ENCODE results near the gene PROK1. TPM values are rescaled to one million over a fixed set of nuclear protein-coding genes. Genes with fewer than 3 reads are reported as not detected.
A peak's percentile ranks its signal among the peaks of the same experiment; 100 is the strongest.

PROK1 gene
- total RNA-seq, 2 donors from 2014 or later, result 0.21 TPM; not detected in 1

DNA sequence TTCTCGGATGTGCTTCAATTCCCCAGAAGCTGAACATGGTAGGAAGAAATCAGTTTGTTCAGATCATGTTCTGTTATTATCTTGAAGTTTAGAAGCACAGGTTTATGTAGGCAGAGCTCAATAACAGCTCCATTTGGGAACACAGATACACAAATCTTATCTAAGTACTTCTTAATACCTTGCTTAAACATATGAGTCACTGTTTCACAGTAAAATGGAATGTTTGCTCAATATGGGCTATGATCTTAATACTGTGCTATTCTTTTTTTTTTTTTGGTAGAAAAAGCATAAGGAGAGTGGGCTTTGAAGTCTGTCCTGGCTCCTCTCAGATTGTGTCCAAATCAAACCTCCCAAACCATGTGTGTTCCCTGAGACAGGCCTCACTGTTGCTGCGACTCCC is 13.4 kb downstream of the PROK1 start:
- no peak for DNase-seq (ENCODE audit: low spot score)
- no peaks in the 10 kb centered on the region for H3K9me3 Mint-ChIP-seq
- no peak overlapping the region for H3K4me3 Mint-ChIP-seq
- H3K4me1 Mint-ChIP-seq (ENCODE audit: low read depth in 2 of 2), result no peaks in the 10 kb centered on the region
- no peak overlapping the region for H3K27ac Mint-ChIP-seq
- H3K36me3 Mint-ChIP-seq, result no peaks in the 10 kb centered on the region
- peaks cover 0 to 2% of the 10 kb centered on the region in 2 donors for H3K27me3 Mint-ChIP-seq
- no peak for ATAC-seq

DNA sequence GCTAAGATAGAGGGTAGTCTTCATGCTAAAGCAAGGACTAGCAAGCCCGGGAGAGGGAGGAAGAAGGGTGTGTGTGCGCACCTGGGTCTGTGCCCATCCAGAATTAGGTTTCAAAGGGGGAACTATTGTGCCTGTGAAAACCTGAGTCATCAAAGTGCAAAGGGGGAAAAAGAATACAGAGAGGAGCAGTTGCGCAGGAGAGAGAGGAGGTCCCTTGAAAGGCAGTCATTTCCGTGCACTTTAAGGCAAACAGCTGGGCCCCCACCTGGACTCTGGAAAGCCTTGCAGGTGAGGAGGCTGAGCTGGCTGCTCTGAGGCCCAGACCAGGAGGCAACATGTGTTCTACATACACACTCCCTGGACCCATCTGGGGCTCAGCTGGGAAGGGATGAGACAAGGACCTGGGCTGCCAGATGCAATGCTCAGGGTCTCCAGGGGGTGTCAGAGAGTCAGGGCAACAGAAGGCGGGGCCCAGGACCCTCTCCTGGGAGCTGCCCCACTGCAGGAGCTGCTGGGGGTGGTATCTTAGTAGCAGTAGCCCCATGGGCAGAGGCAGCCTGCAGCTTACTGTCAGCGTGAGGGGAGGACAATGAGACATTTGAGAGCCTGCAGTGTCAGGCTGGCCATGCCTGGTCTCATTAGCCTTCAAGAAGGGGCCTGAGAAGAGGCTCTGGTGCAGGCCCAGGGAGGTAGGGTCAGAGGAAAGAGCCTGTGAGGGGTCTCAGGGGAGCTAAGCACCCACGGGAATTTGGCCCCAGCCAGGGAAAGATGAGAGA is 14.3 kb downstream of the PROK1 start:
- Mint-ChIP-seq H3K36me3 (no peaks in the 10 kb centered on the region), H3K9me3 (no peaks in the 10 kb centered on the region), H3K4me3 (no peak overlapping the region), H3K27me3 (peaks cover 0 to 4% of the 10 kb centered on the region in 2 donors), H3K27ac (no peak overlapping the region), H3K4me1 (ENCODE audit: low read depth in 2 of 2) (no peaks in the 10 kb centered on the region)
- ATAC-seq (peak; percentile 24 to 37), DNase-seq (ENCODE audit: low spot score) (no peak)

DNA sequence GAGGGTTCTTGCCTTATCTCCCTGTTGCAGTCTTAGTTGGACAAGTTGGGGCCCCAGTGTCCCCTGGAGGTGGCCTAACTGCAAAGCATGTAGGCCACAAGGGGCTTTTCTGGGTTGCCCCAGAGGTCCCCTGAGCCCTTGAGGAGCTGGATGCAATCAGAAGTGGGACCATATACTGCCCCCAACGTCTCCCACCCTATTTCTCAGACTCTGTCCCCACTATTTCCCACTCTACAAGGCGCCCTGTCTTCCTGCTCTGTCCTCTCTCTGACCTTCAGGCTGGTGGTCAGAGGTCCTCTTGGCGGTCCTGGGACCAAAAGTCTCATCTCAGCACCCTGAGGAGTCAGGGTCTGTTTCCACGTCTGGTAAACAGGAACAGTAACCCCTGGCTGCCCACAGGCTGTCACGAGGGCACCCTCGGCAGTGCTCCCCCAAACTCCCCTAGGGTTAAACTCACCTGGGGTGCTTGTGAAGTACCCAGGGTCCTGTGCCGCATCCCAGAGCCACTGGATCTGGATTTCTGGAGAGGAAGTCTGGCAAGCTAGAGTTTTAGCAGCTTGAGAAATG is 14.9 kb downstream of the PROK1 start:
- H3K36me3 Mint-ChIP-seq, result no peaks in the 10 kb centered on the region
- H3K9me3 Mint-ChIP-seq, result no peaks in the 10 kb centered on the region
- H3K27me3 Mint-ChIP-seq, result peaks cover 0 to 4% of the 10 kb centered on the region in 2 donors
- no peak for ATAC-seq
- no peak for DNase-seq (ENCODE audit: low spot score)
- no peaks in the 10 kb centered on the region for H3K4me1 Mint-ChIP-seq (ENCODE audit: low read depth in 2 of 2)
- no peak overlapping the region for H3K4me3 Mint-ChIP-seq
- H3K27ac Mint-ChIP-seq, result no peak overlapping the region

DNA sequence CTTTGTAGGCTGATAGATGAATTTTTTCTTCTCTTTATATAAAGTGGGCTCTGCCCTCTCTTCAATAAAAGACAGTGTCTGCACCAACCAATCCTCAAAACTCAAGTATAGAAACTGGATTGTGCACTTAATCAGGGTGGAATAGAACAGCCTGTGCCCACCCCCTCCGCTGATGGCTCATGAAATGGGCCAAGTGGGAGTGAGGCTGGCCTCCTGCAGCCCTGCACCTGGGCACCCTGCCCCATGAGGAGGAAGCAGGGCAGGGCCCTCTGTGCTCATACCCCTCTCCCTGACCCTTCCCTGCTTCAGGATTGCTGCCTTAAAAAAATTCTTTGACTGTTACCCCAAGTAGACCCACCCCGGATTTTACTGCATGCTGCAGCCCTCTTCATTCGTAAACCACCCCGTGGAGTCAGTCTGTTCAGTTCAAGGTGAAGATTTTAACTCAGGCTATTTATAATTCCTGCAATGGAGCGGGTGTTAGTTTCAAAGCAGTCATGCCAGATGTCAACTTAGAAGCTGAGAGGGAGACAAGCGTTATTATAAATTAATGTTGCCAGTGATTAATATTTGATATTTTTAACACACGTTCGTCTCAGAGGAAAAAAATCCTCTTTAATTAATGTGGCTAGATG is 15.8 kb downstream of the PROK1 start:
- peaks cover 0 to 4% of the 10 kb centered on the region in 2 donors for H3K27me3 Mint-ChIP-seq
- H3K36me3 Mint-ChIP-seq, result no peaks in the 10 kb centered on the region
- H3K9me3 Mint-ChIP-seq, result no peaks in the 10 kb centered on the region
- H3K4me3 Mint-ChIP-seq, result no peak overlapping the region
- DNase-seq (ENCODE audit: low spot score), result no peak
- no peak overlapping the region for H3K27ac Mint-ChIP-seq
- H3K4me1 Mint-ChIP-seq (ENCODE audit: low read depth in 2 of 2), result no peaks in the 10 kb centered on the region
- no peak for ATAC-seq

DNA sequence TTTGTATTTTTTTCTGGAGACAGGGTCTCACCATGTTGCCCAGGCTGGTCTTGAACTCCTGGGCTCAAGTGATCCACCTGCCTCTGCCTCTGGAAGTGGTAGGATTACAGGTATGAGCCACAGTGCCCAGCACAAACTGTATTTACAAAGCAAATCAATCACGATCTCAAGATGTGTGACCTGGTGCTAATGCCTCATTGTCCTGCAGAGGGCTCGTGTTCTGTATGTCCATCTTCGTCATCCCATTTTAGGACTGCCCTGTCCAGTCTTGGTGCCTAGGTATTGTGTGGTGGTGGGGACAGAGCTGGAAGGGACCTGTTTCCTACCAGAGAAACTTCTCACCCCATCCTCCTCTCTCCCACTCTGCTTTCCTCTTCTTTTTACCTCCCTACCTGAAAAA is 20.2 kb downstream of the PROK1 start:
- Mint-ChIP-seq H3K4me3 (no peak overlapping the region), H3K4me1 (ENCODE audit: low read depth in 2 of 2) (no peaks in the 10 kb centered on the region), H3K9me3 (no peaks in the 10 kb centered on the region), H3K27ac (no peak overlapping the region), H3K27me3 (peaks cover 0 to 2% of the 10 kb centered on the region in 2 donors), H3K36me3 (no peaks in the 10 kb centered on the region)
- DNase-seq (ENCODE audit: low spot score) (no peak), ATAC-seq (no peak)

DNA sequence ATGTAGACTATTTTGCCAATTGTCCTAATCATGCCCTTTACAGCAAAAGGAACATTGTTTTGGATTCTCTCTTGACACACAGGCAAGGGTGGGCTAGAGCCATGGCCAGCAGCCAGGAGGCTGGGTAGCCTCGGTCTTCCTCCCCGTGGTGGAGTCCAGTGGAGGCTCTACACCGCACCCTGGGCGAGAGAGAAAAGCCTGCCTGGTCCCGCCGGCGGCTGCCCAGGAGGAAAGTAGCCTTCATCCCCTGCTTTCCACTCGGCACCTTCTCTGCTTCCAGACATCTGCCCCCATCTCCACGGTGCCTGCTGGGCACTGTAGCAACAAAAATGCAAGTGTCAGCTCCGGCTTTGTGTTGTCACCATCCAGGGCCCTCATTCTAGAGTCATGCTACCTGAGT is 21.6 kb downstream of the PROK1 start:
- Mint-ChIP-seq H3K4me3 (no peak overlapping the region), H3K4me1 (ENCODE audit: low read depth in 2 of 2) (no peaks in the 10 kb centered on the region), H3K27me3 (peaks cover 0 to 7% of the 10 kb centered on the region in 2 donors), H3K9me3 (no peaks in the 10 kb centered on the region), H3K36me3 (no peaks in the 10 kb centered on the region), H3K27ac (no peak overlapping the region)
- DNase-seq (ENCODE audit: low spot score), result no peak
- ATAC-seq, result no peak

DNA sequence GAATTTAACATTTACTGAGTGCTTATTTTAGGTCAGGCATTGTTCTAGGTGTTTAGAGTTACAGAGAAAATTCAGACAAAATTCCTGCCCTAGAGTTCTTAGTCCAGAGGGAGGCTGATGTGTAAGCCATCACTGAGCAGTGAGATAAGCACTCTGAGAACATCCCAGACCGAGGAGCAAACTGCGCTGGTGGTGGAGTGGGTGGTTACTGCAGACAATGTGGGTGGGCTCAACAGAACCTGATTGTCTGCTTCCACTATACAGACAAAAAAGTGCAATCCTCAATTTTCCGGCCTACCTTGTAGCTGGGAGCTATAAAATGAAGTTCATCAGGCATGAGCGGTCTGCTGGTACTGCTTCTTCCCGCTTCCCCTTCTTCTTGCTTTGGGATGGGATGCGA is 23.5 kb downstream of the PROK1 start:
- DNase-seq (ENCODE audit: low spot score), result no peak
- Mint-ChIP-seq H3K27ac (no peak overlapping the region), H3K27me3 (peaks cover 0 to 11% of the 10 kb centered on the region in 2 donors), H3K4me3 (no peak overlapping the region), H3K4me1 (ENCODE audit: low read depth in 2 of 2) (no peaks in the 10 kb centered on the region), H3K9me3 (no peaks in the 10 kb centered on the region), H3K36me3 (no peaks in the 10 kb centered on the region)
- no peak for ATAC-seq

DNA sequence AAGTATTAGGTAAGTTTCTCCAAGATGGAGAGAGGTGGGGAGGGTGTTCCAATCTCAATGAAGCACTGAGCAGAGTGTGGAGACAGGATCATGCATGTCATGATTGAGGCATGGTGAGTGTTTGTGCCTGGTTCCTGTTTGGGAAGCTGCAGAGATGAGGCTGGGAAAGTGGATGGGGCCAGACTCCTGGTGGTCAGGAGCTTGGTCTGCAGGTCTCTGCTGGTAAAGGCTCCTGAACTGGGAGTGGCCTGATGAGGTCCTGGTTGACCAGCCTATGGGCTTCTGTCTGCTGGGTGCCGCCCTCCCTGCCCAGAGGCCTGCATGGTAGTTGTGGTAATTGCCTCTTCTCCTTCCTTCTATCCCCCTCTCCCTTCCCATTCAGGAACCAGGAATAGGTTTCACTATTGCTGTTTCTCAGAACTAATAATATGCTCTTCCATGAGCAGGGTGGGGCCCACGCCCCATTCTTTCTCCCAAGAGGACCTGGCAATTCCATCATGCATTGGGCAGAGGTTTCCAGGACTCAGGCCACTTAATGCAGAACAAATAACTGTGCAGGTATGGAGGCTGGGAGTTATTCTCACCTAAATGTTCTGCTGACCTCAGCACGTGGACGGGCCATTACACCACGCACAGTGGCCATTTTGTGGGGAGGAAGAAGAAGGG is 24.5 kb downstream of the PROK1 start:
- no peak overlapping the region for H3K27ac Mint-ChIP-seq
- no peaks in the 10 kb centered on the region for H3K9me3 Mint-ChIP-seq
- H3K4me1 Mint-ChIP-seq (ENCODE audit: low read depth in 2 of 2), result no peaks in the 10 kb centered on the region
- peaks cover 0 to 8% of the 10 kb centered on the region in 2 donors for H3K27me3 Mint-ChIP-seq
- no peak for ATAC-seq
- no peaks in the 10 kb centered on the region for H3K36me3 Mint-ChIP-seq
- DNase-seq (ENCODE audit: low spot score), result no peak
- no peak overlapping the region for H3K4me3 Mint-ChIP-seq

DNA sequence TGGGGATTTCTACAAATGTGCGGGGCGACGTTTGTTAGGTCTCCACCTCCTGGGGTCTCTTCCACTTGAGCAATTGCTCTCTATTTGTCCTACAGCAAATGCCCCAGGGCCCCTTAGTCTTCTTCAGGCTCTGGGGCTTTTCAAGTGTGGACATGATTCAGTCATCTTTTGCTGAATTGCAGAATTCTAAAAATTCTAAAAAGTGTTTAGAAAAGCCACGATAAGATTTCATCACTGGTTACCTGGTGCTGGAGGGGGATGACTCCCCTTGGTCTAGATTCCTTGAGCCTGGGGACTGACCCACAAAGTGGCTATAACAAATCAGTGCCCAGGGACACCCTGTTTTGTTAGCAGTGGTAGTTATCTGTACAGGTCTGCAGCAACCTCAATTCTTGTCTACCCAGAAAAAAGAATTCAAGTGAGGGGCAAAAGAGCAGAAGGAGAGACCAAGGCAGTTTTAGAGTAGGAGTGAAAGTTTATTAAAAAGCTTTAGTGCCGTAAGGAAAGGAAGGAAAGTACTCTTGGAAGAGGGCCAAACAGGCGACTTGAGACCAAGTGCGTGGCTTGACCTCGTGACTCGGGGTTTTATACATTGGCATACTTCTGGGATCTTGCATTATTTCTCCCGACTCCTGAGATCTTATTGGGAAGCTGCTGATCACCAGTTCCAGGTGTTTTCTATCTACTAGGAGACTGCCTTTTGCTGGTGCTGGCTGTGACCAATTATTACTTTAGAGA is 25.2 kb downstream of the PROK1 start:
- Mint-ChIP-seq H3K9me3 (no peaks in the 10 kb centered on the region), H3K36me3 (no peaks in the 10 kb centered on the region), H3K4me1 (ENCODE audit: low read depth in 2 of 2) (no peaks in the 10 kb centered on the region), H3K27me3 (peaks cover 0 to 8% of the 10 kb centered on the region in 2 donors), H3K4me3 (no peak overlapping the region), H3K27ac (no peak overlapping the region)
- ATAC-seq (no peak), DNase-seq (ENCODE audit: low spot score) (no peak)

DNA sequence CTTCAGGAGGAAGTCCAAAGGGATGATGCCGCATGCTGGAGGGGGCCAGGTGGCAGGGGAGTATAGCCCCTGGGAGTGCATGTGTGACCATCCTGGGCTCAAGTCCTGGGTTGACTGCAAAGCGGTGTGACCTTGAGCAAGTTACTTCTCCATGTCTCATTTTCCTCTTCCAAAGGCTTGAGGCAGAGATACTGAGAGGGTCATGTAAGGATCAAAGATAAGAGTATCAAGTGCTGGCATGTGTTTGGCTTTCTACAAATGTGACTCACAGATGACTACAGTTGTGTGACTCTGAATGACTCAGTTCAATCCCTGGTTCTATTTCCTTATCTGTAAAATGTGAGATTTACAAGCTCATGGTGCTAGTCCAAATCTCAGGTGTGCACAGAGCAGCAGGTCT is 26.1 kb downstream of the PROK1 start:
- H3K36me3 Mint-ChIP-seq, result no peaks in the 10 kb centered on the region
- no peak overlapping the region for H3K27ac Mint-ChIP-seq
- no peak for ATAC-seq
- DNase-seq (ENCODE audit: low spot score), result no peak
- H3K9me3 Mint-ChIP-seq, result no peaks in the 10 kb centered on the region
- H3K4me3 Mint-ChIP-seq, result no peak overlapping the region
- H3K27me3 Mint-ChIP-seq, result peaks cover 0 to 9% of the 10 kb centered on the region in 2 donors
- no peaks in the 10 kb centered on the region for H3K4me1 Mint-ChIP-seq (ENCODE audit: low read depth in 2 of 2)

DNA sequence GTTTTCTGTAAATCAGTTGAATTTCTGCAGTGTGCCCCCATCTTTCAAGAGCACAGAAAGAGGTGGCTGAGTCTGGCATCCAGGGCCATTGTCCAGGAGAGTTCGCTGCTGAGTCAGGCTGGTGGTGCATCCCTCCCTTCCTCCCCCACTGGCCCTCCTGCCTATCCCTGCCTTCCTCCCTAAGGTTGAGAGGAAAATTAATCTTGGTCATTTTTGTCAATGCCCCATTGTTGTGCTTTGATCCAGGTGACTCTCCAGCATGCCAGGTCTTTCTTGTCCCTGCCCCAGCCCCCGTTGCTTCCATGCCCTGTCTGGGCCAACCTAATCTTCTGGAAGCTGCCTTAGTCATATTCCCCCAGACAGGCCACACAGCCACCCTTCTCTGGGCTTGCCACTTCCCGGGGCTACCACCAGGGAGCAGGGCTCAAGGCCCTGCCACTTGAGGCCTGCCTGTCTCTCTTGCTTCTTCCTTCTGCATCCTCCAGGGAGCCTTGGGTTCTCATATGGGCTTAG is 26.6 kb downstream of the PROK1 start:
- no peak for ATAC-seq
- H3K4me3 Mint-ChIP-seq, result no peak overlapping the region
- H3K27ac Mint-ChIP-seq, result no peak overlapping the region
- H3K27me3 Mint-ChIP-seq, result peaks cover 0 to 12% of the 10 kb centered on the region in 2 donors
- no peaks in the 10 kb centered on the region for H3K9me3 Mint-ChIP-seq
- H3K36me3 Mint-ChIP-seq, result no peaks in the 10 kb centered on the region
- H3K4me1 Mint-ChIP-seq (ENCODE audit: low read depth in 2 of 2), result no peaks in the 10 kb centered on the region
- no peak for DNase-seq (ENCODE audit: low spot score)

DNA sequence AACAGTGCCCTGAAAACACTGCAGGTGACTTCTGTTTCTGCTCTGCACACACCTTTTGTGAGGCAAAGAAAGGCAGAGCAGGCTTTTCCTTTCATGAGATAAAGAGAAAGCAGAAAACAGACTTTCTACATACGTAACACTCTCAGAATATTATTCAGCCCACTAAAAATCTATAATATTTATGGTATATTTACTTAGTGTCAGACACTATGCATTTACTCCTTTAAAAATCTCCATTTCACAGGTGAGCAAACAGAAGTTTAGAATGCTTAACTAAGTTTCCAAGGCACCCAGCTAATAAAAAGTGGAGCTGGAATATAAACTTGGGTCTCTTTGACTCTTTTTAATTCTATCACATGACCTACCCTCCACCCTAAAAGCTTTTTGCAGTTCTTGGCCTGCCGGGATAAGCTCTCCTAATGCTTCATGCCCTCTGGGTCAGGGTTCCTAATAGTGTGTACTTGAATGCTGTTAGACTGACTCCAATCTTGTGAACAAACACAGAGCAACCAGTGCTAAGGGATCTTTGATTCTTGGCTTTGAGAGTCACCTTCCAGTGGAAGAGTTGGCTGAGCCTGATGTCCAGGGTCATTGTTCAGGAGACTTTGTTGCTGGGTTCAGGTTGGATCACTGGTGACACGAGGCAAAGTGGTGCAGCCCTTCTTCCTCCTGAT is 27.2 kb downstream of the PROK1 start:
- DNase-seq (ENCODE audit: low spot score) (no peak), ATAC-seq (no peak)
- H3K36me3 Mint-ChIP-seq, result no peaks in the 10 kb centered on the region
- H3K4me1 Mint-ChIP-seq (ENCODE audit: low read depth in 2 of 2), result no peaks in the 10 kb centered on the region
- no peak overlapping the region for H3K27ac Mint-ChIP-seq
- H3K4me3 Mint-ChIP-seq, result no peak overlapping the region
- H3K9me3 Mint-ChIP-seq, result no peaks in the 10 kb centered on the region
- peaks cover 0 to 12% of the 10 kb centered on the region in 2 donors for H3K27me3 Mint-ChIP-seq

DNA sequence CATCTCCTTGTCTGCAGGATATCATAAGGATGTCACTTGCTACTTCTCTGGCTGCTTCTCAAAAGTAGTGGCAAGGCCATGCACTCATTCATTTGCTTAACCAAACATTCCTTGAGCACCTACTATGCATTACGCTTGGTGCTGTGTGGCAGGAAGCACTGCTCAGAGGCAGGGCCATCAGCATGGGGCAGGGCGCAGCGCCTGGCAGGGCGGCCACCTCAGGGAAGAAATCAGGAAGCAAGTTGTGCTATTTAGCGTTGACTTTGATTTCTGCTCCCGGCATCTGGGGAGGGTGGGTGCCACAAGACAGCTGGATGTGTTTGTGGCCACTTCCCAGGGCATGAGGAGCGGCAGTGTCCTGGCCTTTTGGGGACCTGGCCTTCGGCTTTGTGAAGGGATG is 27.9 kb downstream of the PROK1 start:
- peaks cover 7 to 18% of the 10 kb centered on the region in 2 donors for H3K27me3 Mint-ChIP-seq

More for the DNA sequence above, 27.9 kb downstream of the PROK1 start:
- Mint-ChIP-seq H3K9me3 (no peaks in the 10 kb centered on the region), H3K36me3 (no peaks in the 10 kb centered on the region), H3K4me1 (ENCODE audit: low read depth in 2 of 2) (no peaks in the 10 kb centered on the region), H3K4me3 (no peak overlapping the region), H3K27ac (no peak overlapping the region)
- no peak for ATAC-seq
- no peak for DNase-seq (ENCODE audit: low spot score)

Measured in natural killer cell treated with Interleukin-12 subunit alpha and Interleukin-12 subunit beta and Interleukin-15 and Interleukin-18, amount 100 ng/mL, for 72 hours (primary cell).